Fibroblast of villous mesenchyme (primary cell): Measurements from ENCODE around the gene B3GALT2. TPM values are rescaled to one million over a fixed set of nuclear protein-coding genes. Genes with fewer than 3 reads are reported as not detected.

Source experiments
- DNase-seq: peaks from one replicate; pipeline ENCODE4 v3.0.0-alpha.2; 2010; ENCODE audit warnings: low read depth
- H3K4me3 ChIP-seq: 2 replicates; pipeline ENCODE4 v1.5.1; 2011; ENCODE audit warnings: low read depth, mild to moderate bottlenecking, low read length
- total RNA-seq: library from RNA; depleted of rRNA; stranded (reverse); fragments of >200 nt; gene quantifications from 2 replicates; pipeline ENCODE4 v1.2.3, GENCODE V29; 2012
- TF ChIP-seq, protein P1 (sequence below): IDR thresholded peaks from 2 replicates; pipeline ENCODE4 v1.5.1; 2012; ENCODE audit warnings: low read depth, mild to moderate bottlenecking, low read length; ENCODE audit not compliant: insufficient read depth

Gene B3GALT2
- total RNA-seq, 1 donor = 32.8 TPM

GRCh38 chr1:193216920-193217319 is 30.5 kb upstream of the B3GALT2 start:
- TF ChIP-seq, protein P1, sequence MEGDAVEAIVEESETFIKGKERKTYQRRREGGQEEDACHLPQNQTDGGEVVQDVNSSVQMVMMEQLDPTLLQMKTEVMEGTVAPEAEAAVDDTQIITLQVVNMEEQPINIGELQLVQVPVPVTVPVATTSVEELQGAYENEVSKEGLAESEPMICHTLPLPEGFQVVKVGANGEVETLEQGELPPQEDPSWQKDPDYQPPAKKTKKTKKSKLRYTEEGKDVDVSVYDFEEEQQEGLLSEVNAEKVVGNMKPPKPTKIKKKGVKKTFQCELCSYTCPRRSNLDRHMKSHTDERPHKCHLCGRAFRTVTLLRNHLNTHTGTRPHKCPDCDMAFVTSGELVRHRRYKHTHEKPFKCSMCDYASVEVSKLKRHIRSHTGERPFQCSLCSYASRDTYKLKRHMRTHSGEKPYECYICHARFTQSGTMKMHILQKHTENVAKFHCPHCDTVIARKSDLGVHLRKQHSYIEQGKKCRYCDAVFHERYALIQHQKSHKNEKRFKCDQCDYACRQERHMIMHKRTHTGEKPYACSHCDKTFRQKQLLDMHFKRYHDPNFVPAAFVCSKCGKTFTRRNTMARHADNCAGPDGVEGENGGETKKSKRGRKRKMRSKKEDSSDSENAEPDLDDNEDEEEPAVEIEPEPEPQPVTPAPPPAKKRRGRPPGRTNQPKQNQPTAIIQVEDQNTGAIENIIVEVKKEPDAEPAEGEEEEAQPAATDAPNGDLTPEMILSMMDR = no peak
- DNase-seq = no peak
- H3K4me3 ChIP-seq = no peak overlapping the region

- TF ChIP-seq, protein P1 = no peak
- H3K4me3 ChIP-seq = no peak overlapping the region
- no peak for DNase-seq
Observed at GRCh38 chr1:193213998-193214397, 27.6 kb upstream of the B3GALT2 start.

DNA sequence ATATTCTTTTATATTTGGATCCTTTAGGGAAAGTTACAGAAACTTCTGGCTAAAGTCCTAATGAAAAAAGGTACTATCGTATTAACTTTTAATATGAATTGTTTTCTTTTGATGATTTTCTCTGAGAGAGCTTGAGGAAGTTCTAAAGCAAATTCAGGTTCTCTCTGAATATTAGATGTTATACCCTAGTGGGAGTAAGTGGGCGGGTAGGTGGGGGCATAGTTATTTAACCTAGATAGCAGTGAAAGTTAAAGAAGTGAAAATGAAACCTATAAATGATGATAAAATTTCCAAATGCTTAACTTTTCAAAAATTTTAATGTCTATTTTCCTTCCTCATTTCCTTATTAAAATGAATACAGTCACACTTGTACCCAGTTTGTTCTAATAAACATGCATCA is 26.2 kb upstream of the B3GALT2 start:
- TF ChIP-seq, protein P1 = no peak
- no peak for DNase-seq
- no peak overlapping the region for H3K4me3 ChIP-seq

DNA sequence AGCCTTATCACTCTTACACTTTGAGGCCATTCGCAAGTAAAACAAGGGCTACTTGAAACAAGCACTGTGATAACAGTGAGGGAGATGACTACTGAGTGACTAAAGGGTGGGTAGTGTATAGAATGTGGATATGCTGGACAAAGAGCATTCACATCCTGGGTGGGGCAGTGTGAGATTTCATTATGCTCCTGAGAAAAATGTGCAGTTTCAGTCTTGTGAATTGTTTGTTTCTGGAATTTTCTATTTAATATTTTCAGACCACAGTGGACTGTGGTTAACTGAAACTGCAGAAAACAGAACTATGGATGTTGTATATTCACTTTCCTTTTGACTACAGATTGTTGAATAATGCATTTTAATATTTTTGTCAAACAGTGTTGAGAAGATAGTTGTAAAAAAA is 25.1 kb upstream of the B3GALT2 start:
- H3K4me3 ChIP-seq = no peak overlapping the region
- DNase-seq = peak; percentile 37
- TF ChIP-seq, protein P1 = no peak

- DNase-seq = no peak
- TF ChIP-seq, protein P1 = no peak
- H3K4me3 ChIP-seq = no peak overlapping the region
Observed at GRCh38 chr1:193210996-193211395, 24.6 kb upstream of the B3GALT2 start.

- H3K4me3 ChIP-seq = no peak overlapping the region
- DNase-seq = no peak
- TF ChIP-seq, protein P1 = no peak
Observed at GRCh38 chr1:193201021-193201420, 14.6 kb upstream of the B3GALT2 start.

GRCh38 chr1:193199940-193200339 is 13.5 kb upstream of the B3GALT2 start:
- TF ChIP-seq, protein P1 = no peak
- no peak for DNase-seq
- no peak overlapping the region for H3K4me3 ChIP-seq
